ENCODE data around the gene DOCK9. TPM values are rescaled to one million over a fixed set of nuclear protein-coding genes. Genes with fewer than 3 reads are reported as not detected.
A peak's percentile ranks its signal among the peaks of the same experiment; 100 is the strongest.

DOCK9 gene
- total RNA-seq, 4 donors from 2014 or later = 94.7 to 240 (median 150) TPM

DNA sequence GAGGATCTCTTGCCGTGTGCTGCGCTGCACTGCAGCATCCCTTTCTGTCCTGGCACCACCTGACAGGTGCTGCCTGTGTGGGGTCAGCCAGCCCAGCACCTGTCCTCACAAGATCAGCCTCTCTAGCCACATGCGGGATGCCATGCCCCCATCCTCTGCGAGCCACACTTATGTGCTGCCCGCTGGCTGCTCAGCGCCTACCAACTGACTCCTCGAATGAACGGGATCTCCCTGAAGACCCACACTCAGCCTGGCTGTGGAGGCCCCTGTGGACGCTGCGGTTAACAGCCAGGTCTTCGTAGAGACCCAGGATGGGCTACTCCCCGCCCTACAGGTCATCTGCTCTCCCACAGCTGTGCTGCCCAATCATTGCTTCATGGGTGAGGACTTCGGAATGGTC, 106.1 kb downstream of the DOCK9 start:
- H3K27ac ChIP-seq = no peak overlapping the region
- H3K36me3 ChIP-seq = peaks cover 8 to 99% (median 22%) of the 10 kb centered on the region in 3 donors
- H3K4me3 ChIP-seq = no peak overlapping the region
- no peak for TF ChIP-seq POLR2A (IDR thresholded peaks at IDR 0.05)
- TF ChIP-seq, protein P1, sequence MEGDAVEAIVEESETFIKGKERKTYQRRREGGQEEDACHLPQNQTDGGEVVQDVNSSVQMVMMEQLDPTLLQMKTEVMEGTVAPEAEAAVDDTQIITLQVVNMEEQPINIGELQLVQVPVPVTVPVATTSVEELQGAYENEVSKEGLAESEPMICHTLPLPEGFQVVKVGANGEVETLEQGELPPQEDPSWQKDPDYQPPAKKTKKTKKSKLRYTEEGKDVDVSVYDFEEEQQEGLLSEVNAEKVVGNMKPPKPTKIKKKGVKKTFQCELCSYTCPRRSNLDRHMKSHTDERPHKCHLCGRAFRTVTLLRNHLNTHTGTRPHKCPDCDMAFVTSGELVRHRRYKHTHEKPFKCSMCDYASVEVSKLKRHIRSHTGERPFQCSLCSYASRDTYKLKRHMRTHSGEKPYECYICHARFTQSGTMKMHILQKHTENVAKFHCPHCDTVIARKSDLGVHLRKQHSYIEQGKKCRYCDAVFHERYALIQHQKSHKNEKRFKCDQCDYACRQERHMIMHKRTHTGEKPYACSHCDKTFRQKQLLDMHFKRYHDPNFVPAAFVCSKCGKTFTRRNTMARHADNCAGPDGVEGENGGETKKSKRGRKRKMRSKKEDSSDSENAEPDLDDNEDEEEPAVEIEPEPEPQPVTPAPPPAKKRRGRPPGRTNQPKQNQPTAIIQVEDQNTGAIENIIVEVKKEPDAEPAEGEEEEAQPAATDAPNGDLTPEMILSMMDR (IDR thresholded peaks at IDR 0.05) = no peak
- 95 to 96% methylated on average over 6 to 7 of the region's 13 CpGs for WGBS, 2 donors
- no peaks in the 10 kb centered on the region for H3K27me3 ChIP-seq
- intact Hi-C loops (cut with DNase I) = no loop called here
- no peaks in the 10 kb centered on the region for H3K4me1 ChIP-seq
- peaks cover 0 to 5% (median 5%) of the 10 kb centered on the region in 3 donors for H3K9me3 ChIP-seq
- DNase-seq = no peak

DNA sequence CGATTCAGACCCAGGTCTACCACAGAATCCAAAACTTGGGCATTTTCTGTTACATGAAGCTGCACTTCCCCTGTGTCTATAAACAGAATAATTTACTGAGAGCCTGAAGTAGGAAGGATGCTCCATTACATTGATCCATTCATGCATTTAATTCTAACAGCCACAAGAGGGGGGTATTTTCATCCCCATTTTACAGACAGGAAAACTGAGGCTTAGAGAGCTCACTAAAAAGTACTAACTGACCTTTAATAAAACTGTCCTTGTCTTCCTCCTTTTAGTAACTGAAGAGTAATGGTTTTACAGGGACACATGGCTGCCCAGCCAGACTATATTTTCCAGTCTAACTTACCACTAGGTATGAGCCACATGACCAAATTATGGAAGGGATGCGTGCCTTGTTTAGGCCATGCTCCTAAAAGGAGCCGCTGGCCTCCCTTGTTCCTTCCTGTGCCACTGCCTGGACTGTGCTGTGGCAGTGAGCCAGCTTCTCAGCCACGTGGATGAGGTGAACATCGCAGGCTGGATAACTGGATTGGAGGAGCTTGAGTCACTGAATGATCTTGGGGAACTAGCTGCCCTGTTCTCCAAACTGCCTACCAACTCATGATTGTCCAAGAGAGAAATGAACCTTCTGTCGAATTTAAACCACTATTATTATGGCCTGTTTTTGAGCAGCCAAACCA, 108.3 kb downstream of the DOCK9 start:
- H3K27ac ChIP-seq = no peak overlapping the region
- peaks cover 8 to 99% (median 24%) of the 10 kb centered on the region in 3 donors for H3K36me3 ChIP-seq
- intact Hi-C loops (cut with DNase I) = no loop called here
- H3K4me1 ChIP-seq = no peaks in the 10 kb centered on the region
- H3K9me3 ChIP-seq = peaks cover 0 to 5% (median 5%) of the 10 kb centered on the region in 3 donors
- no peak overlapping the region for H3K4me3 ChIP-seq
- DNase-seq = no peak
- 68 to 70% methylated on average over 6 of the region's 6 CpGs for WGBS, 2 donors
- H3K27me3 ChIP-seq = no peaks in the 10 kb centered on the region
- TF ChIP-seq POLR2A (IDR thresholded peaks at IDR 0.05) = no peak
- TF ChIP-seq, protein P1 (IDR thresholded peaks at IDR 0.05) = peak in 2 of 6 experiments; percentile 20 to 46

DNA sequence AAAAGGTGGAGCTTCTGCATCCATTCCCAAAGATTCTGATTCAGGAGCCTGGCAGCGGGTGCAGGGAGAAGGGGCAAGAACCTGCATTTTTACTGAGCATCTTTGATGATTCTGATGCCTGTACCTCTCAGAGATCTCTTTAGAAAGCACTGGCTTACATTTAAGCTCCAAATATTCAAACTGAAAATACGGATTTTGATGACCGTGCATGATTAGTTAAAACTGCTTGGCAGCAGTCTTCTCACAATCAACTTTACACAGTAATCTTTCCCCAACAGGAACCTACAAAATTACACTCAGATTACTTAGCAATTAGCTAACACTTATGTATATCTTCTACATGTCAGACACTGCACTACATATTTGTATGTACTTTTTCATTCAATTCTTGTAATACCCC, 108.9 kb downstream of the DOCK9 start:
- Histone ChIP-seq H3K9me3 (peaks cover 0 to 5% (median 5%) of the 10 kb centered on the region in 3 donors), H3K36me3 (peaks cover 8 to 99% (median 24%) of the 10 kb centered on the region in 3 donors), H3K27ac (no peak overlapping the region), H3K27me3 (no peaks in the 10 kb centered on the region), H3K4me3 (no peak overlapping the region), H3K4me1 (no peaks in the 10 kb centered on the region)
- TF ChIP-seq, protein P1 (IDR thresholded peaks at IDR 0.05) = no peak
- no peak for TF ChIP-seq POLR2A (IDR thresholded peaks at IDR 0.05)
- no peak for DNase-seq
- WGBS, 2 donors = 86 to 87% methylated on average over 3 of the region's 3 CpGs
- intact Hi-C loops (cut with DNase I) = no loop called here

DNA sequence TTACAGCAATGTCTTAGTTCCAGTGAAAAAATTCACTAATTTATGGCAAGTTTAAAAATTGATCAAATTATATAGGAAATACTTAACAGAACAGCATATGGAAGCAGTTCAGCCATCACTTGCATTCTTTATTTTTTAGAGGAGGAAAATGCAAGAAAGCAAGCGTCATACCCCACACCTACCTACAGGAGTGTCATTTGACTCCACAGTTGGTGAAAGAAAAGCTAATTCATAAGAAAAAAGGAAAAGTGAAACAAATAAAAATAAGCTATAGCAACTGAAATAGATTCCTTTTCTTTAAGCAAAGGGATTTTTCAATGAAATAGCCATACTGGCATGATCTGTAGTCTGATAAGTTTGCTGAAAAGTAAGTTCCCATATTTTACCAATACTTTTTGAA, 111.0 kb downstream of the DOCK9 start:
- WGBS, 2 donors = 96 to 100% methylated on average over 1 of the region's 1 CpG
- H3K36me3 ChIP-seq = peaks cover 17 to 99% (median 32%) of the 10 kb centered on the region in 3 donors

DNA sequence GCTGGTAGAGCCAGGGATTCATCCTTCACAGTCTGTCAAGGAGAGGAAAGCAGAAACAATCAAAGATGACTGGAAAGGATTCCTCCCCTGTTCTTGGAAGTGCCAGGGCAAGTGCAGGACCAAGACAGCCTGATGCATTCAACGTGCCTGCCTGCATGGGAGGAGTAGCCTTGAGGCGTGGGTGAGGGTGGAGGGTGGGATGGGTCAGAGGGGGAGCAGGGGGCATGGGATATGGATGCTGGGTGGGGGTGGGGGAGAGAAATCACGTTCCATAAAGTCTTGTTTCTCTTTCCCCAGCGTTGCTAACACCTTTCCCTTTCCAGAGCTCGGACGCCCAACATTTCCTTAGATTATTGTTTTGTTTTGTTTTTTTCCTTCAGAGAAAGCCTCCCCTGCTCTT, 117.4 kb downstream of the DOCK9 start:
- Histone ChIP-seq H3K36me3 (peaks cover 25 to 100% (median 28%) of the 10 kb centered on the region in 3 donors), H3K4me3 (no peak overlapping the region), H3K9me3 (no peaks in the 10 kb centered on the region), H3K27me3 (no peaks in the 10 kb centered on the region), H3K27ac (no peak overlapping the region), H3K4me1 (no peaks in the 10 kb centered on the region)
- no peak for DNase-seq
- 61 to 90% methylated on average over 4 of the region's 6 CpGs for WGBS, 2 donors
- TF ChIP-seq POLR2A (IDR thresholded peaks at IDR 0.05) = no peak
- TF ChIP-seq, protein P1 (IDR thresholded peaks at IDR 0.05) = no peak
- intact Hi-C loops (cut with DNase I) = no loop called here

More for the DNA sequence above, 111.0 kb downstream of the DOCK9 start:
- Histone ChIP-seq H3K9me3 (no peaks in the 10 kb centered on the region), H3K27ac (no peak overlapping the region), H3K27me3 (no peaks in the 10 kb centered on the region), H3K4me1 (no peaks in the 10 kb centered on the region), H3K4me3 (no peak overlapping the region)
- TF ChIP-seq POLR2A (IDR thresholded peaks at IDR 0.05) = no peak
- TF ChIP-seq, protein P1 (IDR thresholded peaks at IDR 0.05) = peak in 1 of 6 experiments; percentile 21
- intact Hi-C loops (cut with DNase I) = no loop called here
- DNase-seq = no peak

All from esophagus squamous epithelium (tissue), 5 donors.